GM18868 (cell line): ENCODE data around the gene OLFM1.
"Not testable (repeated sequence)": the region's sequence is repeated elsewhere in the genome, so short reads cannot be mapped to it uniquely, and the experiment has no call there.

Experiments used
- ATAC-seq: cut with Tn5 transposase; IDR thresholded peaks from one replicate; pipeline ENCODE4 v1.9.1; 2021; ENCODE audit warnings: mild to moderate bottlenecking, moderate library complexity; ENCODE audit not compliant: unreplicated experiment

The OLFM1 gene

GRCh38 chr9:135103931-135104639 is 16.6 kb downstream of the OLFM1 start:
- no peak for ATAC-seq

- ATAC-seq = no peak
Measured at GRCh38 chr9:135104761-135105160, 17.3 kb downstream of the OLFM1 start.

- no peak for ATAC-seq
Measured at GRCh38 chr9:135105211-135105745, 17.8 kb downstream of the OLFM1 start.

- no peak for ATAC-seq
Measured at GRCh38 chr9:135105938-135106491, 18.5 kb downstream of the OLFM1 start.

GRCh38 chr9:135106551-135107270 is 19.2 kb downstream of the OLFM1 start:
- ATAC-seq = no peak

GRCh38 chr9:135107581-135108235 is 20.2 kb downstream of the OLFM1 start:
- no peak for ATAC-seq

GRCh38 chr9:135108831-135109510 is 21.5 kb downstream of the OLFM1 start:
- ATAC-seq = no peak

- no peak for ATAC-seq
Measured at GRCh38 chr9:135109650-135110049, 22.2 kb downstream of the OLFM1 start.

GRCh38 chr9:135110416-135110815 is 22.9 kb downstream of the OLFM1 start:
- ATAC-seq = no peak

- not testable (repeated sequence) for ATAC-seq
Measured at GRCh38 chr9:135111600-135111999, 24.1 kb downstream of the OLFM1 start.

GRCh38 chr9:135116371-135116770 is 28.9 kb downstream of the OLFM1 start:
- ATAC-seq = no peak

GRCh38 chr9:135116881-135117280 is 29.4 kb downstream of the OLFM1 start:
- ATAC-seq = no peak

- no peak for ATAC-seq
Measured at GRCh38 chr9:135117281-135117680, 29.8 kb downstream of the OLFM1 start.

- no peak for ATAC-seq
Measured at GRCh38 chr9:135119496-135120064, 32.1 kb downstream of the OLFM1 start.

- no peak for ATAC-seq
Measured at GRCh38 chr9:135120249-135120648, 32.8 kb downstream of the OLFM1 start.

GRCh38 chr9:135122316-135122715 is 34.8 kb downstream of the OLFM1 start:
- no peak for ATAC-seq

GRCh38 chr9:135123126-135123772 is 35.8 kb downstream of the OLFM1 start:
- no peak for ATAC-seq

GRCh38 chr9:135123773-135124134 is 36.3 kb downstream of the OLFM1 start:
- ATAC-seq = no peak

- no peak for ATAC-seq
Measured at GRCh38 chr9:135126451-135127187, 39.2 kb downstream of the OLFM1 start.
